DMS53 treated with DMSO at 0.1 percent for 48 hours (cell line): ENCODE measurements around the gene NOL9.

ENCODE experiments used
- DNase-seq: peaks from one replicate; lab custom pipeline; 2025; ENCODE audit not compliant: unreplicated experiment; lab: John Stamatoyannopoulos, UW

Gene NOL9

GRCh38 chr1:6526316-6526715, 28.0 kb downstream of the NOL9 start:
- DNase-seq: no peak

DNA sequence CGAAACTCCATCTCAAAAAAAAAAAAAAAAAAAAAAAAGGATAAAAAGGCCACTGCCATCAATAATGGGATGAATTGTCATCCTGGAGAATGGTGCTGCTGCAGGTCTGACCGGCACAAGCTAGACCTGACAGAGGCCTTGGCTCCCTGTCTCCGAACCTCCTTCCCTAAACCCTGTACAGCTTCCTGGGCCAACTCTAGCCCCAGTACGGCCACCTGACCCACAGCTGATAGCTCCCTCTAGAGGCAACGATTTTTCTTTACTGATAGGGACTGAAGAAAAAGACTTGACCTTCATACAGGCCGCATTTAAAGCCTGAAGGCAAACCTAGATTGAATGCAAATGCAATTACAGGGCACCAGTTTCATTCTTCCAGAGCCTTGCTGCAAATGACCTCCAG, 30.7 kb downstream of the NOL9 start:
- DNase-seq: peak; percentile 31

- DNase-seq: no peak
These were observed 32.8 kb downstream of the NOL9 start for GRCh38 chr1:6521536-6521935.

GRCh38 chr1:6519935-6520671, 34.2 kb downstream of the NOL9 start:
- DNase-seq: no peak

DNA sequence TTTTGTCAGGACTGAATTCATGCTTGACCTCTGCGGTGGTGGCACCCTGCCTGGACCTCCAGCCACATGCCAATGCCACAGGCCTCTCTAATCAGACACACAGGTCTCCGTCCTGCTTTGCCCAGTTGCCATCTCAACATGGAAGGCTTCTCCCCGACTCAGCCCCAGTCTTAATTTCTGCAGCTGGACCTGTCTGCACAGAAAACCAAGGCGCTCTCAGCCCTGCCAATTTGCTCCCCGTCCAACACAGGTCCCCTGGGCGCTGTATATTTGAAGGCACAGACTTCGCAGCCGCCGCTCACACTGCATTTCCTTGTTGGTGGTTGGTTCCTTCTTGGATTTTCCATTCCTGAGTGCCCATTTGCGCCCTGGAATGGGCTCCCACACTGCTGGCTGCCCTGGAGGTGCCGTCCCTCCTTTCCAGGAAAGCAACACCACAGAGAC, 34.8 kb downstream of the NOL9 start:
- no peak for DNase-seq

DNA sequence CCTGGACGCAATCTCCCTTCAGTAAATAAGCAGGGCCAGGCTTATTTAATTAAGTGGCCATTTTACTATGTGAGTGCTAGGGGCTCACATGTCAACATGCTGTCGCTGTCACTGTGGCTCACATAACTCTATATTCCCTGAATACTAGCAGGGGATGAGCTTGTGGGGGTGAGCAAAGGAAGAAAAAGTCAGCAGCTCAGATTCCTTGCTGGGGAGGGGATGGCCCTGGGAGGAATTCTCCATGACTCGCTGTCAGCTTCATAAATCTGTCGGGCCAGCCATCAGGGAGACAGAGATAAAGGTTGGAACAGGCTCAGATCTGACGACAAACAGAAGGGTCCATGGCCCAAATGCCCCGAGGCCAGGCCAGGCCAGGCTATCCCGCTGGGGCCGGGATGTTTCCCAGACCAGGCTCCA, 36.9 kb downstream of the NOL9 start:
- no peak for DNase-seq

GRCh38 chr1:6515771-6516170, 38.5 kb downstream of the NOL9 start:
- DNase-seq: no peak

DNA sequence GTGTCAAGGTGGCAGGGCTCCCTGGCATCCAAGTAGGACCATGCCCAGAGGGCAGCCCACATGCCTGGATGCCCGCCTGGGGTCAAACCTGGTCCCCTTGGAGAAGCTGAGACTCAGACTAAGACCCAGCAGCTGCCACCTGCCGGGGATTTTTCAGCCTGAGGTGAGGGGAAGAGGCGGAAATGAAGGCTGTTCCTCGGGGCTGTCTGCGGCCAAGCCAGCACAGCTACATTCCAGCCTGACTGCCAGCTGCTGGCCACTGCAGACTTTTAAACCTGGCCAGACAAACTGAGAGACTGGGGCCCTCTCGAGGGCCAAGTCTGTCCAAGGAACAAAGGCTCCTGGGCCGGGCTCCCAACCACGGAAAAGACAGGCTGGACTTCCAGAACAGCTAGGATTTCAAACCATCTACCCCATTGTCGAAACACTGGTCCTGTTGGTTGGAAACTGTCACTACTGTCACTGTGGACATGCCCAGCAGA, 41.0 kb downstream of the NOL9 start:
- DNase-seq: no peak

- DNase-seq: no peak
These were observed 41.4 kb downstream of the NOL9 start for GRCh38 chr1:6512908-6513280.

DNA sequence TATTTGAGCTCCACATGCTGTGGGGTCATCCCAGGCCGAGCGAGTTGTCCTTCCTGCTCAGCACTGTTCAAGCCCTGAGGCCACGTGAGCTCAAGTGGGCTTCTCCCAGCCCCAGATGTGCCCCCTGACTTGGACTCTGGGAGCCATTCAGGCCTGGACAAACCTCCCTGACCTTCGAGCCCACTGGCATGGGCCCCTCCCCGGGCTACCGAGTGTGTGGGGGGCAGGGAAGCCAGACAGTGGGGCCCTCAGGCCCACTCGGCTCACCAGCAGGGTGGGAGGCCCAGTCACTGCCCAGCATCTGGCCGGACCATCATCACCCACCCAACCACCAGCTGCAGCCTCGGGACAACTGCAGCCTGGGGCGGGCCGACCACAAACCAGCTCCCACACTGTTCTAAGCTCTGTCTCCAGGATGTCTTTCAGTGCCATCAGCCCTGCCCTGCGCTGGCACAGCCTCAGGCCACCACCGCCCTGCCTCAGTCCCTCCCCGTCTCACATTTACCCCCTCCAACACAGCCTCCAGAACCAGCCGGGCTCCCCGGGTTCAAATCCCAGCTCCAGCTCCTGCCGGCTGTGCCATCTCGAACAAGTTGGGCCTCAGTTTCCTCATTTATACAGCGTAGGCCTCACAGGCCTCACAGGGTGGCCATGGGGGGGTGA, 41.9 kb downstream of the NOL9 start:
- no peak for DNase-seq

- no peak for DNase-seq
These were observed 42.6 kb downstream of the NOL9 start for GRCh38 chr1:6511561-6512244.

DNA sequence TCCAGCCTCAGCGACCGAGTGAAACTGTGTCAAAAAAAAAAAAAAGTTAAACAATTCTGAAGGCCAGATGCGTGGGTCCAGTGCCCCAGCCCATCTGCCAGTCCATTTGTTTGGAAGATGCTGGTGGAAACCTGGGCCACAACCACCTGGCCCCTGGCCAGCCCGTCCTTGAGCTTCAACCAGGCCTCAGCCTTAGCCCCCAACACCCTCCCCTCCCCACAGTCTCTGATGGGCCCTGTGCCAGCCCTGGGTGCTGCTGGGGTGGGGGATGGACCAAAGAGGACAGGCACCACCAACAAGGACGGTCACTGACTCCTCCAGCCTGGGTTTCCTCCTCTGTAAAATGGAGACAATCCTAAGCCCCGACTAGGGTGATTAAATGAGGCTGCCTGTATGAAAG, 43.3 kb downstream of the NOL9 start:
- no peak for DNase-seq

DNA sequence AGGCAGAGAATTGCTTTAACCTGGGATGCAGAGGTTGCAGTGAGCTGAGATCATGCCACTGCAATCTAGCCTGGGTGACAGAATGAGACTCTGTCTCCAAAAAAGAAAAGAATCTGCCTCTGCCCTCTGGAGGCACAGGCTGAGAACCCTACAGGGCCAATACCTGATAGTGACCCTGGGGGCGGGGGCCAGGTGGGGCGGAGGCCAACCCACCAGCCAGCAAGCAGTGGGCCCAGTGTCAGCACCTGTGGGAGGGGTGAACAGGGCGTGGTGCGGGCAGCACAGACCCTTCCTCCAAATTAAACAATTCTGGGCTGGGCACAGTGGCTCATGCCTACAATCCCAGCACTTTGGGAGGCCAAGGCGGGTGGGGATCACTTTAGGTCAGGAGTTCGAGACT, 43.8 kb downstream of the NOL9 start:
- no peak for DNase-seq

- no peak for DNase-seq
These were observed 44.4 kb downstream of the NOL9 start for GRCh38 chr1:6509919-6510291.

DNA sequence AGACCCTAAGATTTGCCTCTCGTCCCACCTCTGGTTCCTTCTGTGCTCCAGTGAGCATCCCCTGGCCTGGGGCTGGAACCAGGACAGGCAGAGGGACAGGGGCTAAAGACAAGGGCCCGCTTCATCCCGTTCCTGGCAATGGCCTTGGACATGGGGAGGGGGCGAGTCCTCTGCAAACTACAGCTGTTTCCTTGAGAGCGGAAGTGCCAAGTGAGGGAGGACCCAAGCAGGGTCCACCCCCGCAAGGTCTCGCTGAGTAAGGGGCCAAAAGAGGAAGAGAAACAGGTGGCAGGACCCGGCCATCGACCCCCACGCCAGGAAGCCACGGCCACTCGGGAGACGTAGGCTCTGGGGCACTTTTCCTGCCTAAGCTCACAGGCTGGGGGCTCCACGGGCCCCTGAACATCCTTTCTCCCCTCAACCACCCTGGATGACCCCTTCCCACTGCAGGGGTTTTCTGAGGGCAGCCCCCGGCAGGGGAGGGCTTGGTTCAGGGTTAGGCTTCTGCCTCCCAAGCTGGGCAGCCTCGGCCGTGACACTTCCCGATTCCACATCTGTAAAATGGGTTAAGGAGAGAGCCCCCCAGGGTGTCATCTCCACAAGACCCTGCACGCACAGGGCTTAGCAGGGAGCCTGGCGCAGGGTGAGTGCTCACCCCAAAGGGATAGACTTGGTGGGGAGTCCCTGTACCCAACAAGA, 44.9 kb downstream of the NOL9 start:
- no peak for DNase-seq

DNA sequence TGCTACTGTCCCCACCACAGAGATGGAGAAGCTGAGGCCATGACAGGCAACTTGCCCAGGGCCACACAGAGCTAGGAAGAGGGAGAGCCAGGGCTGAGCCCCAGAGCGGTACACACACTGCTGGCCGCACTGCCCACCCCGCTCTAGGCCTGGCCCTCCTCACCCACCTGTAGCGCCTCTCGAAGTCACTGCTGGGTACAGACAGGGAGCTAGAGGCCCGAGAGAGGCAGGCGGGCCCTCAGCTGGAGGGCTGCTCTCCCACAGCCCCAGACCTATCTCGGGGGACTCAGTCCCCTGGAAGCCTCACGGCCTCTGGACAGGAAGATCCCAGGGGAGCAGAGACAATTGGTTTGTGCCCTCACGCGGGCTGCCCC, 45.5 kb downstream of the NOL9 start:
- DNase-seq: no peak

- no peak for DNase-seq
These were observed 46.0 kb downstream of the NOL9 start for GRCh38 chr1:6508154-6508815.

GRCh38 chr1:6507461-6507911, 46.8 kb downstream of the NOL9 start:
- no peak for DNase-seq

DNA sequence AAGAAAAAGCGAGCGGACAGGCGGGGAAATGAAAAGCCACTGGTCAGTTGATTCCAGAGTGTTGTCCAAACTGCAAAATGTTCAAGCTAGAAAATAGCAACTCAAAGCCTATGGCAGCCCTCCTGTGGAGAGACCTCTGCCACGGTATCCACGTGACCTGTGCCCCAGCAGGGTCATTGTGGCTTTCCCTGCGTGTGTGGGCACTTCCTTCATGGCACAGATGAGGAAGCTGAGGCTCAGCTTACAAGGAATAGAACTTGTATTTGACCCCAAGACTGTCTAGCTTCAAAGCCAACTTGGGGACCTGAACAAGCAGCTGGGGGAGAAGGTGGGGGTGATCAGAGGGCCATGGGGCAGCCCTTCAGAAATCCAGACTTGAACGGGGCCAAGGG, 47.3 kb downstream of the NOL9 start:
- no peak for DNase-seq

- no peak for DNase-seq
These were observed 47.9 kb downstream of the NOL9 start for GRCh38 chr1:6506210-6507036.
